Skeletal muscle satellite cell (primary cell): ENCODE data around the gene HOXC9.

Experiments used
- H3K27me3 ChIP-seq: 2 replicates; pipeline ENCODE4 v1.7.0; 2013; ENCODE audit warnings: low read length; ENCODE audit not compliant: control insufficient read depth, insufficient read depth
- H3K36me3 ChIP-seq: 2 replicates; pipeline ENCODE4 v1.7.0; 2013; ENCODE audit warnings: mild to moderate bottlenecking, control low read depth, low read length; ENCODE audit not compliant: insufficient read depth
- H3K4me1 ChIP-seq: 2 replicates; pipeline ENCODE4 v1.7.0; 2013; ENCODE audit warnings: low read length; ENCODE audit not compliant: control insufficient read depth, insufficient read depth
- H3K4me2 ChIP-seq: 2 replicates; pipeline ENCODE4 v1.7.0; 2013; ENCODE audit warnings: mild to moderate bottlenecking, low read length
- H3K4me3 ChIP-seq: 2 replicates; pipeline ENCODE4 v1.7.0; 2013; ENCODE audit warnings: low read length
- H3K9ac ChIP-seq: 2 replicates; pipeline ENCODE4 v1.7.0; 2013; ENCODE audit warnings: mild to moderate bottlenecking, low read depth, low read length, moderate library complexity
- H3K9me3 ChIP-seq: replicated peaks from 2 replicates; pipeline ENCODE4 v1.7.0; 2013; ENCODE audit warnings: mild to moderate bottlenecking, control low read depth, low read length

Gene HOXC9

GRCh38 chr12:54002915-54003389, 3.0 kb downstream of the HOXC9 start:
- peak overlapping the region; percentile 85 for H3K4me3 ChIP-seq
- no peaks in the 10 kb centered on the region for H3K27me3 ChIP-seq
- H3K9me3 ChIP-seq: no peaks in the 10 kb centered on the region
- H3K36me3 ChIP-seq: peaks cover 20% of the 10 kb centered on the region
- peak overlapping the region; percentile 100 for H3K4me2 ChIP-seq
- peaks cover 76% of the 10 kb centered on the region for H3K4me1 ChIP-seq
- H3K9ac ChIP-seq: peak overlapping the region; percentile 99

- Histone ChIP-seq H3K36me3 (peaks cover 20% of the 10 kb centered on the region), H3K4me3 (peak overlapping the region; percentile 67), H3K9ac (peak overlapping the region; percentile 89), H3K4me2 (peak overlapping the region; percentile 95), H3K9me3 (no peaks in the 10 kb centered on the region), H3K27me3 (no peaks in the 10 kb centered on the region), H3K4me1 (peaks cover 74% of the 10 kb centered on the region)
Observed at GRCh38 chr12:54003625-54004024, 3.7 kb downstream of the HOXC9 start.

- Histone ChIP-seq H3K9ac (peak overlapping the region; percentile 89), H3K4me3 (peak overlapping the region; percentile 67), H3K4me2 (peak overlapping the region; percentile 95), H3K36me3 (peaks cover 20% of the 10 kb centered on the region), H3K27me3 (no peaks in the 10 kb centered on the region), H3K9me3 (no peaks in the 10 kb centered on the region), H3K4me1 (peaks cover 73% of the 10 kb centered on the region)
Observed at GRCh38 chr12:54004063-54004840, 4.3 kb downstream of the HOXC9 start.

GRCh38 chr12:54004841-54005530, 5.0 kb downstream of the HOXC9 start:
- Histone ChIP-seq H3K9ac (peak overlapping the region; percentile 89), H3K36me3 (peaks cover 20% of the 10 kb centered on the region), H3K4me3 (peak overlapping the region; percentile 67), H3K9me3 (no peaks in the 10 kb centered on the region), H3K4me1 (peaks cover 79% of the 10 kb centered on the region), H3K4me2 (peak overlapping the region; percentile 95), H3K27me3 (no peaks in the 10 kb centered on the region)

GRCh38 chr12:54005531-54005852, 5.5 kb downstream of the HOXC9 start:
- H3K27me3 ChIP-seq: no peaks in the 10 kb centered on the region
- peaks cover 79% of the 10 kb centered on the region for H3K4me1 ChIP-seq

GRCh38 chr12:54005853-54006558, 6.0 kb downstream of the HOXC9 start:
- peak overlapping the region; percentile 89 for H3K9ac ChIP-seq
- H3K4me1 ChIP-seq: peaks cover 78% of the 10 kb centered on the region
- peak overlapping the region; percentile 95 for H3K4me2 ChIP-seq
- H3K9me3 ChIP-seq: no peaks in the 10 kb centered on the region
- no peaks in the 10 kb centered on the region for H3K27me3 ChIP-seq
- peak overlapping the region; percentile 67 for H3K4me3 ChIP-seq
- H3K36me3 ChIP-seq: peaks cover 20% of the 10 kb centered on the region

More at GRCh38 chr12:54005531-54005852, 5.5 kb downstream of the HOXC9 start:
- peak overlapping the region; percentile 89 for H3K9ac ChIP-seq
- peak overlapping the region; percentile 67 for H3K4me3 ChIP-seq
- peak overlapping the region; percentile 95 for H3K4me2 ChIP-seq
- peaks cover 20% of the 10 kb centered on the region for H3K36me3 ChIP-seq
- no peaks in the 10 kb centered on the region for H3K9me3 ChIP-seq

GRCh38 chr12:54006559-54007220, 6.7 kb downstream of the HOXC9 start:
- peak overlapping the region; percentile 95 for H3K4me2 ChIP-seq
- no peaks in the 10 kb centered on the region for H3K27me3 ChIP-seq
- H3K4me1 ChIP-seq: peaks cover 76% of the 10 kb centered on the region
- H3K36me3 ChIP-seq: peaks cover 22% of the 10 kb centered on the region
- H3K9me3 ChIP-seq: no peaks in the 10 kb centered on the region
- peak overlapping the region; percentile 67 for H3K4me3 ChIP-seq
- peak overlapping the region; percentile 89 for H3K9ac ChIP-seq

GRCh38 chr12:54007538-54008259, 7.7 kb downstream of the HOXC9 start:
- Histone ChIP-seq H3K4me2 (peak overlapping the region; percentile 95), H3K9me3 (no peaks in the 10 kb centered on the region), H3K27me3 (no peaks in the 10 kb centered on the region), H3K4me1 (peaks cover 75% of the 10 kb centered on the region), H3K9ac (peak overlapping the region; percentile 89), H3K36me3 (peaks cover 18% of the 10 kb centered on the region), H3K4me3 (peak overlapping the region; percentile 67)

GRCh38 chr12:54008260-54008552, 8.2 kb downstream of the HOXC9 start:
- H3K27me3 ChIP-seq: no peaks in the 10 kb centered on the region
- peaks cover 76% of the 10 kb centered on the region for H3K4me1 ChIP-seq

GRCh38 chr12:54009171-54010052, 9.5 kb downstream of the HOXC9 start:
- Histone ChIP-seq H3K9ac (peak overlapping the region; percentile 91), H3K36me3 (peaks cover 12% of the 10 kb centered on the region), H3K9me3 (no peaks in the 10 kb centered on the region), H3K27me3 (no peaks in the 10 kb centered on the region), H3K4me3 (peak overlapping the region; percentile 87), H3K4me2 (peak overlapping the region; percentile 96), H3K4me1 (peaks cover 76% of the 10 kb centered on the region)

More at GRCh38 chr12:54008260-54008552, 8.2 kb downstream of the HOXC9 start:
- Histone ChIP-seq H3K9me3 (no peaks in the 10 kb centered on the region), H3K4me3 (peak overlapping the region; percentile 67), H3K36me3 (peaks cover 15% of the 10 kb centered on the region), H3K9ac (peak overlapping the region; percentile 89), H3K4me2 (peak overlapping the region; percentile 95)
